CD14-positive monocyte (primary cell): ENCODE results near the gene SV2B. TPM values are rescaled to one million over a fixed set of nuclear protein-coding genes. Genes with fewer than 3 reads are reported as not detected.
A peak's percentile ranks its signal among the peaks of the same experiment; 100 is the strongest.

Experiments used
- DNase-seq, 3 donors: peaks; one replicate each; pipeline ENCODE4 v3.0.0-alpha.2; 2011 to 2022
- H2AFZ ChIP-seq: 2 replicates; pipeline ENCODE4 v1.6.0; 2012; ENCODE audit warnings: mild to moderate bottlenecking, low read depth, low read length, inconsistent platforms; ENCODE audit not compliant: insufficient read depth, poor library complexity, severe bottlenecking
- H3K27ac ChIP-seq, 2 donors: 1 replicate in 1 of 2; 2 replicates in 1 of 2; pipeline ENCODE4 v1.5.1; 2012 to 2013; ENCODE audit warnings: low read length in 2 of 2, control low read depth in 1 of 2, inconsistent platforms in 1 of 2, low read depth in 1 of 2, mild to moderate bottlenecking in 1 of 2
- H3K27me3 ChIP-seq, 2 donors: one replicate each; pipeline versions ENCODE4 v1.6.0 to v1.6.1; 2011 to 2013; ENCODE audit warnings: low read length in 2 of 2; ENCODE audit not compliant: control insufficient read depth in 2 of 2, insufficient read depth in 2 of 2
- H3K36me3 ChIP-seq, 2 donors: replicated peaks in 1 of 2; 1 replicate in 1 of 2; 2 replicates in 1 of 2; pipeline versions ENCODE4 v1.5.1 to v1.6.1; 2012 to 2013; ENCODE audit warnings: low read length in 2 of 2, control low read depth in 1 of 2, inconsistent platforms in 1 of 2, mild to moderate bottlenecking in 1 of 2; ENCODE audit not compliant: insufficient read depth in 2 of 2, control insufficient read depth in 1 of 2
- H3K4me1 ChIP-seq, 2 donors: 1 replicate in 1 of 2; 2 replicates in 1 of 2; pipeline versions ENCODE4 v1.5.1 to v1.6.1; 2012 to 2013; ENCODE audit warnings: low read length in 2 of 2, control low read depth in 1 of 2, inconsistent platforms in 1 of 2, mild to moderate bottlenecking in 1 of 2, moderate library complexity in 1 of 2; ENCODE audit not compliant: insufficient read depth in 2 of 2, control insufficient read depth in 1 of 2
- H3K4me2 ChIP-seq: replicated peaks from 2 replicates; pipeline ENCODE3; 2012; ENCODE audit warnings: low read length, moderate library complexity, mild to moderate bottlenecking; ENCODE audit not compliant: poor library complexity, severe bottlenecking; ENCODE audit errors: extremely low read depth
- H3K4me3 ChIP-seq, 3 experiments: fragments of 200-600 bp in 1 of 3; sonication (generic) in 1 of 3; replicated peaks in 1 of 3; 1 replicate in 2 of 3; 2 replicates in 1 of 3; pipeline ENCODE4 v1.5.1; 2011 to 2013; ENCODE audit warnings: low read length in 3 of 3, mild to moderate bottlenecking in 3 of 3, control low read depth in 2 of 3, low read depth in 2 of 3, inconsistent platforms in 1 of 3, moderate library complexity in 1 of 3
- H3K79me2 ChIP-seq: 2 replicates; pipeline ENCODE4 v1.6.0; 2012; ENCODE audit warnings: mild to moderate bottlenecking, control low read depth, inconsistent platforms, low read length, moderate library complexity; ENCODE audit not compliant: insufficient read depth
- H3K9ac ChIP-seq: 2 replicates; pipeline ENCODE4 v1.6.0; 2017; ENCODE audit warnings: low read length, mild to moderate bottlenecking; ENCODE audit not compliant: insufficient read depth, poor library complexity, severe bottlenecking
- H3K9me3 ChIP-seq, 2 donors: replicated peaks in 1 of 2; 1 replicate in 1 of 2; 2 replicates in 1 of 2; pipeline versions ENCODE4 v1.5.1 to v1.6.1; 2012 to 2013; ENCODE audit warnings: low read length in 2 of 2, control low read depth in 1 of 2; ENCODE audit not compliant: control insufficient read depth in 1 of 2, insufficient read depth in 1 of 2
- H4K20me1 ChIP-seq: 2 replicates; pipeline ENCODE4 v1.6.0; 2012; ENCODE audit warnings: mild to moderate bottlenecking, low read length, control low read depth, moderate library complexity; ENCODE audit not compliant: insufficient read depth
- H3K27ac Mint-ChIP-seq, 7 donors: one replicate each; pipeline ENCODE4 v1.8.0; 2020; ENCODE audit warnings: mild to moderate bottlenecking in 7 of 7, mixed read lengths in 7 of 7, moderate library complexity in 6 of 7, inconsistent platforms in 2 of 7
- H3K27me3 Mint-ChIP-seq, 3 donors: one replicate each; pipeline ENCODE4 v1.8.0; 2021 to 2022; ENCODE audit warnings: low read depth in 3 of 3, mild to moderate bottlenecking in 3 of 3, mixed read lengths in 3 of 3, moderate library complexity in 3 of 3, inconsistent platforms in 1 of 3
- H3K36me3 Mint-ChIP-seq, 2 donors: one replicate each; pipeline ENCODE4 v1.8.0; 2020; ENCODE audit warnings: mixed read lengths in 2 of 2, inconsistent platforms in 1 of 2, mild to moderate bottlenecking in 1 of 2
- H3K4me1 Mint-ChIP-seq: one replicate; pipeline ENCODE4 v1.8.0; 2020; ENCODE audit warnings: mild to moderate bottlenecking, mixed read lengths
- H3K4me3 Mint-ChIP-seq, 2 donors: one replicate each; pipeline ENCODE4 v1.8.0; 2020; ENCODE audit warnings: mild to moderate bottlenecking in 2 of 2, mixed read lengths in 2 of 2, moderate library complexity in 1 of 2
- H3K9me3 Mint-ChIP-seq, 7 donors: one replicate each; pipeline ENCODE4 v1.8.0; 2020 to 2022; ENCODE audit warnings: mixed read lengths in 7 of 7, mild to moderate bottlenecking in 6 of 7, moderate library complexity in 6 of 7, inconsistent platforms in 2 of 7
- WGBS: methylation state at CpG from one replicate; pipeline ENCODE4 v1.1.5; 2013; ENCODE audit warnings: missing lambda C conversion rate; ENCODE audit not compliant: insufficient coverage; 5-methylcytosine and 5-hydroxymethylcytosine counted together
- intact Hi-C, 2 donors: fragments of 100-400 bp; cut with micrococcal nuclease; formaldehyde crosslinking; loops; one replicate each; pipeline versions ENCODE4 v1.15.0 to v1.15.1; 2023
- polyA plus RNA-seq, 3 donors: library from polyadenylated mRNA; depleted of rRNA in 1 of 3; unstranded in 2 of 3; stranded (reverse) in 1 of 3; fragments of 300-500 nt in 2 of 3; fragments of >200 nt in 1 of 3; fragmentation: Illumina TruSeq in 2 of 3; gene quantifications; 1 replicate in 2 of 3; 2 replicates in 1 of 3; pipeline ENCODE4 v1.2.3, GENCODE V29; 2012 to 2021
- TF ChIP-seq, protein P1 (sequence below): fragments of 200-600 bp; IDR thresholded peaks from one replicate; pipeline ENCODE4 v1.8.0; 2022; ENCODE audit warnings: antibody characterized with exemption, mild to moderate bottlenecking

SV2B gene
- polyA plus RNA-seq, 3 donors = not detected

DNA sequence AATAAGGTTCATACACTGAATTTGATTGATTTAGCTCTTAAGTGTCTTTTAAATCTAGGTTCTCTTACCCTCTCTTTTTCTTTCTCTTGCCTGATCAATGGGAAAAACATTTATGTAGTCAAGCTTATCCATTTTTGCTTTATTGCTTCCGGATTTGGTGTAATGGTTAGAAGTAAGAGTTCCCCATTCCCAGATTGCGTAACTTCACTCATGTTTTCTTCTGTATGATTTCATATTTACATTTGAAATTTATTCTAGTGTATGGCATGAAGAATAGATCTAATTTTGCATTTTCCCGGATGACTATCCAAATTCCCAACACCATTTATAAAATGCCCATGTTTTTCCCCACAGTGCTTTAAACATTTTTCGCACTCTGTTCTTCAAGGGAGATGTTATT lies 27.9 kb upstream of the SV2B start:
- Histone ChIP-seq H4K20me1 (no peaks in the 10 kb centered on the region), H3K4me3 (no peak overlapping the region), H3K27ac (no peak overlapping the region), H3K9me3 (no peaks in the 10 kb centered on the region), H3K4me1 (no peaks in the 10 kb centered on the region), H3K4me2 (no peak overlapping the region), H3K36me3 (no peaks in the 10 kb centered on the region), H3K79me2 (no peaks in the 10 kb centered on the region), H2AFZ (no peak overlapping the region), H3K27me3 (peaks cover 2 to 3% of the 10 kb centered on the region in 2 donors), H3K9ac (no peak overlapping the region)
- Mint-ChIP-seq H3K27ac (no peak overlapping the region), H3K4me3 (no peak overlapping the region), H3K27me3 (peaks cover 9 to 19% (median 12%) of the 10 kb centered on the region in 3 donors), H3K9me3 (peaks cover 0 to 2% (median 0%) of the 10 kb centered on the region in 7 donors), H3K4me1 (peaks cover 8% of the 10 kb centered on the region), H3K36me3 (no peaks in the 10 kb centered on the region)
- TF ChIP-seq, protein P1, sequence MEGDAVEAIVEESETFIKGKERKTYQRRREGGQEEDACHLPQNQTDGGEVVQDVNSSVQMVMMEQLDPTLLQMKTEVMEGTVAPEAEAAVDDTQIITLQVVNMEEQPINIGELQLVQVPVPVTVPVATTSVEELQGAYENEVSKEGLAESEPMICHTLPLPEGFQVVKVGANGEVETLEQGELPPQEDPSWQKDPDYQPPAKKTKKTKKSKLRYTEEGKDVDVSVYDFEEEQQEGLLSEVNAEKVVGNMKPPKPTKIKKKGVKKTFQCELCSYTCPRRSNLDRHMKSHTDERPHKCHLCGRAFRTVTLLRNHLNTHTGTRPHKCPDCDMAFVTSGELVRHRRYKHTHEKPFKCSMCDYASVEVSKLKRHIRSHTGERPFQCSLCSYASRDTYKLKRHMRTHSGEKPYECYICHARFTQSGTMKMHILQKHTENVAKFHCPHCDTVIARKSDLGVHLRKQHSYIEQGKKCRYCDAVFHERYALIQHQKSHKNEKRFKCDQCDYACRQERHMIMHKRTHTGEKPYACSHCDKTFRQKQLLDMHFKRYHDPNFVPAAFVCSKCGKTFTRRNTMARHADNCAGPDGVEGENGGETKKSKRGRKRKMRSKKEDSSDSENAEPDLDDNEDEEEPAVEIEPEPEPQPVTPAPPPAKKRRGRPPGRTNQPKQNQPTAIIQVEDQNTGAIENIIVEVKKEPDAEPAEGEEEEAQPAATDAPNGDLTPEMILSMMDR = no peak
- intact Hi-C loops = no loop called here
- peak in 2 of 3 donors; percentile 20 to 26 for DNase-seq
- WGBS = no CpG with 5 or more reads among the region's 4 CpGs

DNA sequence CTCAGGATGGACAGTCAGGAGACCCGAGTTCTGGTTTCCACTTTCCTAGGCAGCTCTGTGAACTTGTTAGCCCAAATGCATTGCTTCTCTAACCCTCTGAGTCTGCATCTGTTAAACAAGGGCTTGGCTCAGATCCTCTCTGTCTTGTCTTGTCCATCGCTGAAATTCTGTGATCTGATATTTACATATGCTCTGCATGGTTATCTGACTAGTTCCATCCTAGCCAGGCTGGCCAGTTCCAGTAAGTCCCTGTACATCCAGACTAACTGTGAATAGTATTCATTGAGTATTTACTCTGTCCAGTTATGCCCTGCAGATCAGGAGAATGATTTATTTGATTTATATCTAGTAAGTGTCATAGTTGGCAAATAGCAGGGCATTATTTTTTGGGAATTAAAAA lies 27.0 kb upstream of the SV2B start:
- no peaks in the 10 kb centered on the region for H4K20me1 ChIP-seq
- DNase-seq = no peak
- no peaks in the 10 kb centered on the region for H3K36me3 ChIP-seq
- intact Hi-C loops = no loop called here
- H3K9ac ChIP-seq = no peak overlapping the region
- no peak overlapping the region for H3K27ac ChIP-seq
- no peak overlapping the region for H3K4me2 ChIP-seq
- 84% methylated on average over 2 of the region's 2 CpGs for WGBS
- H3K36me3 Mint-ChIP-seq = no peaks in the 10 kb centered on the region
- no peak overlapping the region for H3K4me3 ChIP-seq
- peaks cover 8% of the 10 kb centered on the region for H3K4me1 Mint-ChIP-seq
- no peaks in the 10 kb centered on the region for H3K9me3 ChIP-seq
- no peak overlapping the region for H3K27ac Mint-ChIP-seq
- peaks cover 9 to 21% (median 13%) of the 10 kb centered on the region in 3 donors for H3K27me3 Mint-ChIP-seq
- TF ChIP-seq, protein P1 = no peak
- no peak overlapping the region for H2AFZ ChIP-seq
- no peak overlapping the region for H3K4me3 Mint-ChIP-seq
- peaks cover 2 to 3% of the 10 kb centered on the region in 2 donors for H3K27me3 ChIP-seq
- H3K4me1 ChIP-seq = no peaks in the 10 kb centered on the region
- peaks cover 0 to 5% (median 0%) of the 10 kb centered on the region in 7 donors for H3K9me3 Mint-ChIP-seq
- H3K79me2 ChIP-seq = no peaks in the 10 kb centered on the region
